BJ (cell line): Measurements from ENCODE around the gene GFRA1. TPM values are rescaled to one million over a fixed set of nuclear protein-coding genes. Genes with fewer than 3 reads are reported as not detected.

Source experiments
- CTCF ChIA-PET: fragments of 350-600 bp; formaldehyde crosslinking; extraction: SDS; loops from one replicate; lab custom pipeline; 2021; ENCODE audit warnings: antibody characterized with exemption, inconsistent platforms; lab: Yijun Ruan, JAX
- POLR2A ChIA-PET: fragments of 300-600 bp; sonication (Branson Sonifier 250); formaldehyde crosslinking; extraction: SDS; loops from one replicate; lab custom pipeline; 2021; ENCODE audit warnings: antibody characterized with exemption; lab: Charles Lee
- DNase-seq: peaks from one replicate; pipeline ENCODE4 v3.0.0-alpha.2; 2011; ENCODE audit warnings: low read depth
- H3K27me3 ChIP-seq: 2 replicates; pipeline ENCODE4 v1.6.0; 2011; ENCODE audit warnings: low read length; ENCODE audit not compliant: control insufficient read depth, insufficient read depth
- H3K36me3 ChIP-seq: 2 replicates; pipeline ENCODE4 v1.5.1; 2011; ENCODE audit warnings: low read length; ENCODE audit not compliant: control insufficient read depth, insufficient read depth
- H3K4me3 ChIP-seq: 2 replicates; pipeline ENCODE4 v1.5.1; 2011; ENCODE audit warnings: low read depth, mild to moderate bottlenecking, control low read depth, low read length
- CTCF ChIP-seq: IDR thresholded peaks from 2 replicates; pipeline ENCODE4 v1.5.1; 2011; ENCODE audit warnings: low read depth, mild to moderate bottlenecking, control low read depth, inconsistent platforms, low read length, moderate library complexity; ENCODE audit not compliant: insufficient read depth
- polyA plus RNA-seq: library from polyadenylated mRNA; depleted of rRNA; stranded (reverse); fragments of >200 nt; gene quantifications from 2 replicates; pipeline ENCODE4 v1.2.3, GENCODE V29; 2011

The GFRA1 gene
- polyA plus RNA-seq, 1 experiment, result 41.6 TPM

DNA sequence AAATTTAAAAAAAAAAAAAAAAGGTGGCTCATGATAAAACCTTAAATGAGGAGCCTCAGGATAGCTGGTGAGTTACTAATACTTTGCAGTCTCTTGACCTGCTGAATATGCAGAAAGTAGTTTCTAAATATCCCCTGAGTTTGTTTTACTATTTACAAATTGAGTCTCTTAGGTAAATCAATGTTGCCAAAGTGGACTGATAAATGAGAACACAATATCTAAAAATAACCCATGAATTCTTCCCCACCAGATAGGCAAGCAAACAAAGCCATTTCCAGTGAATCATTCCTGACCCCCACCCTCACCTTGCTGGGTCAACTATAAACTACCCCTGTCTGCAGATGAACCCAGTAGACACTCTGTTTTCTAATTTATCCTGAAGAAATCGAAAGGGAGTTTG is 78.9 kb downstream of the GFRA1 start:
- no peak overlapping the region for H3K4me3 ChIP-seq
- ChIA-PET CTCF (interaction anchor here (0.6 kb wide), 1 partner anchor 19 kb away, joined by 3 read pairs; no protein-coding TSS in a partner anchor), POLR2A (no interaction called here)
- TF ChIP-seq CTCF, result no peak
- DNase-seq, result no peak
- H3K27me3 ChIP-seq, result no peaks in the 10 kb centered on the region
- no peaks in the 10 kb centered on the region for H3K36me3 ChIP-seq

GRCh38 chr10:116190883-116191282 is 82.1 kb downstream of the GFRA1 start:
- no peak for TF ChIP-seq CTCF
- ChIA-PET POLR2A (no interaction called here), CTCF (interaction anchor here (0.5 to 0.9 kb wide), 2 partner anchors 16 to 177 kb away, joined by 3 to 4 read pairs; no protein-coding TSS in a partner anchor)
- Histone ChIP-seq H3K4me3 (no peak overlapping the region), H3K27me3 (no peaks in the 10 kb centered on the region), H3K36me3 (no peaks in the 10 kb centered on the region)
- DNase-seq, result no peak

- Histone ChIP-seq H3K36me3 (no peaks in the 10 kb centered on the region), H3K27me3 (no peaks in the 10 kb centered on the region), H3K4me3 (no peak overlapping the region)
- POLR2A ChIA-PET, result no interaction called here
- DNase-seq, result no peak
- CTCF ChIA-PET, result no interaction called here
- no peak for TF ChIP-seq CTCF
Observed at GRCh38 chr10:116186273-116186672, 86.7 kb downstream of the GFRA1 start.

- Histone ChIP-seq H3K4me3 (no peak overlapping the region), H3K36me3 (no peaks in the 10 kb centered on the region), H3K27me3 (no peaks in the 10 kb centered on the region)
- no peak for TF ChIP-seq CTCF
- POLR2A ChIA-PET, result no interaction called here
- no peak for DNase-seq
- CTCF ChIA-PET, result no interaction called here
Observed at GRCh38 chr10:116185199-116185867, 87.7 kb downstream of the GFRA1 start.

DNA sequence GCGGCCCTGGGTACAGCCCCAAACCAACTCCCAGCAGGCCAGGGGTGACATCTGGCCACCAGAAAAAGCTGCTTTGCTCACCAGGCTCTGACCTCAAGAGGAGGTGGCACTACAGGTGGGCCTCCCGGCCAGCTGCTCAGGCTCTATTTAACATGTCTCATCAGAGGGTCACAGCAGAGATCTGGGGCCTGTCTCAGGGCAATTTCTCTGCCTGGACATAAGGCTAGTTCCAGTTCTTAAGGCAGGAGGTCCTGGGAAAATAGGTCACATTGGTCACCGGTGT is 88.6 kb downstream of the GFRA1 start:
- CTCF ChIA-PET, result no interaction called here
- DNase-seq, result no peak
- no peak for TF ChIP-seq CTCF
- Histone ChIP-seq H3K27me3 (no peaks in the 10 kb centered on the region), H3K4me3 (no peak overlapping the region), H3K36me3 (no peaks in the 10 kb centered on the region)
- POLR2A ChIA-PET, result no interaction called here
